Left forelimb (tissue), 1 donor: Measurements from ENCODE around the gene DTX3L.

Source experiments
- DNase-seq: peaks from one replicate; pipeline ENCODE4 v3.0.0-alpha.2; 2018; ENCODE audit warnings: low spot score

The DTX3L gene

DNA sequence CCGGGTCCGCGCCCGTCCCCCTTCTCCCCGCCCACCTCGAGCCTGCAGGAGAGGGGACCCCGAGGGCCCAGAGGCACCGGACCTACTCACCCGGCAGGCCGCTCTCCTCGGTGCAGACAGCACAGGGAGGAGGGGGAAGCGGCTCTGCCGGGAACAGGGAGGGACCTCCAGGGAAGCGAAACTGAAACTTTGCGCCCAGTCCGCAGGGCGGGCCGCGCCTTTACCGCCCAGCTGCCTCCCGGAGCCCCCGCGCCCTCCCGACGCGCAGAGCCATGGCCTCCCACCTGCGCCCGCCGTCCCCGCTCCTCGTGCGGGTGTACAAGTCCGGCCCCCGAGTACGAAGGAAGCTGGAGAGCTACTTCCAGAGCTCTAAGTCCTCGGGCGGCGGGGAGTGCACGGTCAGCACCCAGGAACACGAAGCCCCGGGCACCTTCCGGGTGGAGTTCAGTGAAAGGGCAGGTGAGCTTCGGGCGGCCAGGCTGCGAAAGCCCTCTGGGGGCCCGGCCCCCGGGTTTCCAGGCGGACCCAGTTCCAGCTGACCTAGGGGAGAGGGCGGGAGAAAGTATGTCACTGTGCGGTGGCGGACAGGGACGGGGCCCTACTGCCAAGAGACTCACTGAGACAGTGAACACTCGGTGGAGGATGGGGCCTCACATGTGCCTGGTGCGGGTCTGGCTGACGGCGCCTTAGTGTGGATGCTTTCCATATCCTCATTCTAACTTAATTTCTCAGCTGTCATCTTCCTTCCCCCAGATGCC, at the start of gene DTX3L, which contains the start of gene PARP9:
Gene DTX3L (plus strand): TSS at position 184 of the 758 bp plus-strand sequence. CDS start 89 bp downstream, at position 273.
Gene PARP9 (minus strand): TSS at position 146 of the 758 bp plus-strand sequence. CDS start 4,680 bp downstream, outside the sequence.
- peak; percentile 87 for DNase-seq

- no peak for DNase-seq
Measured at GRCh38 chr3:122515020-122515468, 49.1 kb upstream of the DTX3L start.

GRCh38 chr3:122515870-122516269, 48.3 kb upstream of the DTX3L start:
- no peak for DNase-seq

- no peak for DNase-seq
Measured at GRCh38 chr3:122516846-122517360, 47.2 kb upstream of the DTX3L start.

DNA sequence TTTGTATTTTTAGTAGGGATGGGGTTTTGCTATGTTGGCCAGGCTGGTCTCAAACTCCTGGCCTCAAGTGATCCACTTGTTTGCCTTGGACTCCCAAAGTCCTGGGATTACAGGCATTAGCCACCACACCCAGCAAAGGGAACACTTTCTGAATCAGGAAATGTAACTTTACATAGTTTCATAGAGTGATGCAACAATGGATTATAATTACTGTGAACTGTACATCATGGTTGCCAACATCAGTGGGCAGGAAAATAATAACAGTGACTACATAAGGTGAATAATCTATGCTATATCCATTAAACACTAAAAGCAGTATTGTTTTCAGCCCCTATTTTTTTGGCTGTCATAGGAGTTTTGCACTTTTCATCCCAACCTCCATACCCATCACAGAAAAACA, 44.4 kb upstream of the DTX3L start:
- DNase-seq, result no peak

DNA sequence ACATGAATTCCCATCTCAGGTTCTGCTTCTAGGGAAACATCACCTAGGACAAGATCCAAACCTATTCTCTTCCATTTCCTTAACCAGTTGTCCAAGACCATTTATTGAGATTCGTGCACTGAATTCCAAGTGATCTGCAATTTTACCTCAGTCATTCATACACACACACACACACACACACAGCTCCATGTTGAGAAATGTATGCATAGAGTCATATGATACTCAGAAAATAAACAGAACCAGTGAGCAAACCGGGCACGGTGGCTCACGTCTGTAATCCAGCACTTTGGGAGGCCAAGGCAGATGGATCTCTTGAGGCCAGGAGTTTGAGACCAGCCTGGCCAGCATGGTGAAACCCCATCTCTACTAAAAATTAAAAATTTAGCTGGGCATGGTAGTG, 43.3 kb upstream of the DTX3L start:
- DNase-seq, result no peak

GRCh38 chr3:122523317-122523716, 40.8 kb upstream of the DTX3L start:
- DNase-seq, result no peak

DNA sequence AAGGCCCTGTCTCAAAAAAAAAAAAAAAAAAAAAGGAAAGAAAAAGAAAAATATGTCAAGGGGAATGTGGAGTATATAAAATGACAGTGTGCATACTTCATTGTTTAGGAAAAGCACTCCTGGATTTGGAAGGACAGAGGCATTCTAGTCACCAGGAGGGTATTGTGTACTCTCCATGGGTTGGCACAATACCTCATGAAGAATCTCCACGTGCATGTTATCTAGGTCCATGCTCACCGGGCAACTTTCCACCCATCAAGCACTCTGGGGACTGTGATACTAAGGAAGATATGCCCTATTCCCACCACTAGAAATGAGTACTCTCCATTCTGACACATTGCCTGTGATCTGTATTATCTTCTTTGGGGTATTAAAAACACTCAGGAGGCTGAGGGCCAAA, 34.0 kb upstream of the DTX3L start:
- no peak for DNase-seq

- DNase-seq, result no peak
Measured at GRCh38 chr3:122533480-122533879, 30.7 kb upstream of the DTX3L start.

DNA sequence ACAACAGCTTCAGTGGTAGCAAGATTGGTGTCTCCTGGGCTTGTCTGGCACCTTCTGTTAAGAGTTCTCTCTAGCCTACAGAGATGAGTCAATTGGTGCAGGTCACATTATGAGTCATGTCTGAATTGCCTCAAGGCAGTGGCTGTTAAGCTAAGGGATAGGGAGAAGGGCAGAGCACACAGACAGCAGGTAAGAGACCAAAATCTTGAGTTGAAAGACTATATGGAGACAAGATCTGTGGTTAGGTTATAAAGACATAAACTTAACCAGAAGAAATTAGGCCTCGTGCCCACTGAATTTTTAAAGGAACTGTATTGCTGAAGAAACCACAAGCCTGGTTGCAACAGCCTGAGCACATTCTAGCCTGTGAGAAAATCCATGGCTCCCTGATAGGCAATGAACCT, 30.2 kb upstream of the DTX3L start:
- DNase-seq, result no peak

DNA sequence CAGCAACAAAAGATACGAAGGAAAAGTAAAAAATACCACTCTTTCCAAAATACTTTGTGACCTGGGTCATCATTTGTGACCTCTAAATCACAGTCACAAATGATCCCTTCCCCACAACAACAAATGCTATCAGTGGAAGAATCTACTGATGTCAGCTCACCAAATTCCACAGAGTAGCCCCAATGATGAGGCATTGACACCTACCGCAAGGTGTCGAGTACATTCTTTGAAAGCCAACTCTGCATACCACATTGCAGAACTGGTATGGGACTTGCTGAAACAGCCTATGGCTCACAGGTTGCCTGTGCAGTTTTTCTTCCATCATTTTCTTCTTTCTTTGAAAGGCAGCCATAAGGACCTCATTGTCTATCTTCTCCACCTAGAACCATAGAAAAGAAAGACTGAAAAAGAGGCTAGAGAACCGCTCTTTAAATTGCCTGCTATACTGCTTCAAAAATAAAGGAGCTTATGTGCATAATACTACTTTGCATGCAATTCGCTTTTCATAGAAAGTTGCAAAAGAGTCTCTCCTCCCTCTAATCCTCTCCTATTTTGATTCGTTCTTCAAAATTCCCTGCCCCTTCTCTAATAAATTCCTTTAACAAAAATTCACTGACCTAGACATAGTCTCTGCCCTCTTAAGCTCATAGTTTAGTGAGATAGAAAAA, 28.0 kb upstream of the DTX3L start:
- DNase-seq, result no peak

DNA sequence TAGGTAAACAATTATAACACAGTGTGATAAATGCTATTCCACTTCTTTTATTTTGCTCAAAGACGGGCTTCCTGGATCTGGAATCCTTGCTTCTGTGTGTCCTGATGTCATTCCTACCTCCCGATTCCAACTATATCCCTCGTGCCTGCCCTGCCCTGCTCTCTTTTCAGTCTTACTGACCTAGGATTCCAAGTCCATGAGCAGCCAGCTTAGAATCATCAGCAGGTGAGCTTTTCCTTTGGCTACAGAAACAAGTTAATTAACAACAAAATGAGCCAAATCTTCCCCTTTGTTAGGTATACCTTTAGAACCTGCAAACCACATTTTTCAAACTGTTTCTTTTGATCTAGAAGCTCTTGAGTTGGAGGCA, 27.5 kb upstream of the DTX3L start:
- DNase-seq, result no peak

- no peak for DNase-seq
Measured at GRCh38 chr3:122538956-122539490, 25.1 kb upstream of the DTX3L start.

DNA sequence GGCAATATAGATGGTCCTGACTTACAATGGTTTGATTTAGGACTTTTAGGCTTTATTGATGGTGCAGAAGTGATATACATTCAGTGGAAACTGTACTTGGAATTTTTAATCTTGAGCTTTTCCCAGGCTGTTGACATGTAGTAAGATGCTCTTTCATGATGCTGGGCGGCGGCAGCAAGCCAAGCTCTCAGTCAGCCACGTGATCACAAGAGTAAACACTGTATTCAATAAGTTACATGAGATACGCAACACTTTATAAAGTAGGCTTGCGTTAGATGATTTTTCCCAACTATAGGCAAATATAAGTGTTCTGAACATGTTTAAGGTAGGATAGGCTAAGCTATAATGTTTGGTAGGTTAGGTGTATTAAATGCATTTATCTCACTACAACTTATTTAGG, 18.0 kb upstream of the DTX3L start:
- DNase-seq, result no peak

DNA sequence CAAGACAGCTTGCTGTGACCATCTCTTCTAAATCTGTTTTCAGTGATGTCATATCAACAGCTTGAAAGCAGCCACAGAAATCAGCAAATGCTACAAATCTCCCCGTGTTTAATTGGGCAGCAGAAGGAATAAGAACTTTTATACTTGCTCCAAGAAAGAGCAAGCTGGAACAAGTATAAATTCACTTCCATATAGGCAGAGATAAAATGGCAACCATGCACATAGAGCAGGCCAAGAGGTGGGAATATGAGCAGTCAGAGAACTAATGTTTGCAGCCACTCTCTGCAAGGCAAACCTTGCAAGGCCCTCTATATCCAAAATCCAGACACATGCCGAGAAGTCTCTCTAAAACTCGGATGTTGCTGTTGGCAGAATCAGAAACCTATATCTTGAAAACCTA, 16.1 kb upstream of the DTX3L start:
- DNase-seq, result no peak

- DNase-seq, result no peak
Measured at GRCh38 chr3:122548619-122549018, 15.5 kb upstream of the DTX3L start.

- no peak for DNase-seq
Measured at GRCh38 chr3:122553171-122553570, 11.0 kb upstream of the DTX3L start.

- no peak for DNase-seq
Measured at GRCh38 chr3:122555275-122556071, 8.7 kb upstream of the DTX3L start.

DNA sequence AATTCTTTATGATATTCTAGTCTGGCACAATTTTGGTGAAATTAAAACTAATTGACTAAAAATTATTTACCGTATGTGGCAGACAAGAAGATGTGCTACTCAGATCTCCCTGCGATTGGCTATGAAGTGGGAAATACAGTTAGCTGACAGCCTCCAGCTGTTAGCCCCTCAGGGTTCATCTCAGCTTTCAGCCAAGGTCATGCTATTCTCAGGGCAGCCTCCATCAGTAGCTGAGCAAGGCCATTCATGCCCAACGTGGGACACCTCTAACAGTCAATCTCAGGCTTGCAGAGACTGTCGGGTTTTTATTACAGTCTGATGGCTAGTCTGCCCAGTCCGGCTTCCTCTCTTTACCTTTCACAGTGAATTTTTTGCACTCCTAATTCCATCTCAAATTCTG, 6.8 kb upstream of the DTX3L start:
- DNase-seq, result no peak

- DNase-seq, result no peak
Measured at GRCh38 chr3:122558605-122559004, 5.5 kb upstream of the DTX3L start.

DNA sequence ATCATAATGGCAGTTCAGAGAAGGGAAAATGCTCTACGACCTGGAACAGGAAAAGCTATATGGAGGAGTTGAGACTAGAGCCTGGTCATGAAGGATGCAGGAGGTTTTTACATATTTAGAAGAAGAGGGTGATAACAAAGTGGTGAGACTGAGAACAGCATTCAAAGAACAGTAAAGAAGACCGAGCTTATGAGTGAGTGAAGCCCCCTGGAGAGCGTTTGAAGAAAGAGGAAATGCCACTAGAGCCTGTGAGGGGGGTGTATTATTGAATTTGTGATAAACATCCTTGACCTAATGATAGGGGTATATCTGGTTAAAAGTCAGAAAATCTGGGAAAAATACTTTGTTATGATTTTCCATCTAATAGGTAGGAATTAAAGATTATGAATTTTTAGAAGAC, 4.2 kb upstream of the DTX3L start:
- DNase-seq, result no peak

GRCh38 chr3:122560680-122561079, 3.5 kb upstream of the DTX3L start:
- no peak for DNase-seq
